A549 (cell line): ENCODE data around the gene CITED4. TPM values are rescaled to one million over a fixed set of nuclear protein-coding genes. Genes with fewer than 3 reads are reported as not detected.

Experiments used
- ATAC-seq, 2 experiments: fragments of 200-7000 bp in 1 of 2; fragments of >200 bp in 1 of 2; cut with Nextera tagmentation in 1 of 2; cut with Tn5 transposase in 1 of 2; 3 replicates each; pipeline versions ENCODE4 v1.8.0 to v1.9.1; 2018 to 2020; ENCODE audit warnings: mild to moderate bottlenecking in 1 of 2, moderate library complexity in 1 of 2
- CTCF ChIA-PET: fragments of 300-600 bp; sonication (Branson Sonifier 250); formaldehyde crosslinking; extraction: SDS; loops from one replicate; lab custom pipeline; 2021; ENCODE audit warnings: antibody characterized with exemption, inconsistent platforms; lab: Yijun Ruan, JAX
- POLR2A ChIA-PET: fragments of 350-600 bp; formaldehyde crosslinking; extraction: SDS; loops from one replicate; lab custom pipeline; 2021; ENCODE audit warnings: antibody characterized with exemption, inconsistent platforms; lab: Yijun Ruan, JAX
- DNase-seq, 2 experiments: peaks; one replicate each; pipeline versions ENCODE4 v3.0.0 to v3.0.0-alpha.2; 2011 to 2016; ENCODE audit warnings: low read depth in 1 of 2, low spot score in 1 of 2
- FAIRE-seq: peaks from 2 replicates; lab custom pipeline; 2011; peaks lifted over from hg19 to GRCh38; lab: Jason Lieb, UNC
- H3K27ac ChIP-seq, 2 experiments: fragments of >200 bp; sonication (Bioruptor Twin); formaldehyde crosslinking; 3 replicates each; pipeline ENCODE4 v1.5.1; 2016 to 2017
- H3K4me1 ChIP-seq: fragments of >200 bp; sonication (Bioruptor Twin); formaldehyde crosslinking; 3 replicates; pipeline ENCODE4 v1.6.1; 2016
- H3K4me2 ChIP-seq: fragments of >200 bp; sonication (Bioruptor Twin); formaldehyde crosslinking; 3 replicates; pipeline ENCODE4 v1.6.1; 2016
- H3K4me3 ChIP-seq: fragments of >200 bp; sonication (Bioruptor Twin); formaldehyde crosslinking; 3 replicates; pipeline ENCODE4 v1.5.1; 2016
- H3K9me3 ChIP-seq: fragments of >200 bp; sonication (Bioruptor Twin); formaldehyde crosslinking; 3 replicates; pipeline ENCODE4 v1.6.1; 2016
- CBX2 ChIP-seq: fragments of 200-600 bp; sonication (generic); IDR thresholded peaks from 2 replicates; pipeline ENCODE4 v1.6.1; 2016; ENCODE audit warnings: low read depth, mild to moderate bottlenecking, borderline replicate concordance
- CHD2 ChIP-seq: fragments of 150-350 bp; IDR thresholded peaks from 2 replicates; pipeline ENCODE4 v1.6.1; 2014; ENCODE audit warnings: low read length; ENCODE audit not compliant: partially characterized antibody
- EP300 ChIP-seq, 2 experiments: fragments of >200 bp; sonication (Bioruptor Twin); formaldehyde crosslinking; IDR thresholded peaks; 2 replicates in 1 of 2; 3 replicates in 1 of 2; pipeline ENCODE4 v1.6.1; 2016 to 2017
- GATA3 ChIP-seq: IDR thresholded peaks from 2 replicates; pipeline ENCODE4 v1.6.1; 2012; ENCODE audit warnings: borderline replicate concordance
- HDAC2 ChIP-seq: fragments of 200-600 bp; sonication (generic); IDR thresholded peaks from 2 replicates; pipeline ENCODE4 v1.6.1; 2016
- HOXA7 ChIP-seq: fragments of 250-450 bp; sonication (Bioruptor Pico); IDR thresholded peaks from 2 replicates; pipeline ENCODE4 v1.5.0; 2020; ENCODE audit warnings: mild to moderate bottlenecking, moderate library complexity
- HOXB13 ChIP-seq: fragments of 250-450 bp; sonication (Bioruptor Pico); IDR thresholded peaks from 2 replicates; pipeline ENCODE4 v1.5.0; 2020; ENCODE audit warnings: low read depth, mild to moderate bottlenecking, moderate library complexity
- KDM1A ChIP-seq: fragments of 200-600 bp; sonication (generic); IDR thresholded peaks from 2 replicates; pipeline ENCODE4 v1.6.1; 2016; ENCODE audit warnings: low read depth, mild to moderate bottlenecking
- KDM5A ChIP-seq: fragments of 200-600 bp; sonication (generic); IDR thresholded peaks from 2 replicates; pipeline ENCODE4 v1.6.1; 2016; ENCODE audit warnings: antibody characterized with exemption, mild to moderate bottlenecking
- MAZ ChIP-seq: fragments of 150-350 bp; IDR thresholded peaks from 2 replicates; pipeline ENCODE4 v1.6.1; 2014; ENCODE audit warnings: antibody characterized with exemption, low read depth, low read length, borderline replicate concordance
- NFE2L2 ChIP-seq: fragments of 150-350 bp; conservative IDR thresholded peaks from 2 replicates; pipeline ENCODE4 v1.6.1; 2014; ENCODE audit warnings: low read length
- NPAS2 ChIP-seq: fragments of 250-450 bp; sonication (Bioruptor Pico); IDR thresholded peaks from 2 replicates; pipeline ENCODE4 v1.8.0; 2022; ENCODE audit warnings: mild to moderate bottlenecking, moderate library complexity, borderline replicate concordance
- PHF8 ChIP-seq: fragments of 200-600 bp; sonication (generic); IDR thresholded peaks from 2 replicates; pipeline ENCODE4 v1.6.1; 2016; ENCODE audit warnings: low read depth, mild to moderate bottlenecking, antibody characterized with exemption, moderate library complexity, borderline replicate concordance
- POLR2A ChIP-seq: IDR thresholded peaks from 2 replicates; pipeline ENCODE4 v1.6.1; 2012; ENCODE audit warnings: mild to moderate bottlenecking, low read length
- POLR2AphosphoS2 ChIP-seq: conservative IDR thresholded peaks from 2 replicates; pipeline ENCODE4 v1.6.1; 2012; ENCODE audit warnings: low read length, improper control_type of control experiment, inconsistent platforms
- RAD21 ChIP-seq, 2 experiments: fragments of >200 bp in 1 of 2; sonication (Bioruptor Twin) in 1 of 2; formaldehyde crosslinking in 1 of 2; IDR thresholded peaks in 1 of 2; conservative IDR thresholded peaks in 1 of 2; 2 replicates in 1 of 2; 3 replicates in 1 of 2; pipeline ENCODE4 v1.6.1; 2012 to 2018; ENCODE audit warnings: inconsistent platforms in 1 of 2
- ZC3H11A ChIP-seq: fragments of 450-650 bp; IDR thresholded peaks from 2 replicates; pipeline ENCODE4 v1.6.1; 2014; ENCODE audit warnings: antibody characterized with exemption, mild to moderate bottlenecking
- ZNF302 ChIP-seq: fragments of 250-450 bp; sonication (Bioruptor Pico); IDR thresholded peaks from 2 replicates; pipeline ENCODE4 v1.9.0; 2021; ENCODE audit warnings: inconsistent platforms, mild to moderate bottlenecking, moderate library complexity
- ZSCAN20 ChIP-seq: fragments of 250-450 bp; sonication (Bioruptor Pico); IDR thresholded peaks from 2 replicates; pipeline ENCODE4 v1.8.0; 2022; ENCODE audit warnings: mild to moderate bottlenecking, moderate library complexity
- WGBS: methylation state at CpG from one replicate; pipeline ENCODE4 v1.1.6; 2017; ENCODE audit errors: missing lambda C conversion rate; 5-methylcytosine and 5-hydroxymethylcytosine counted together
- polyA plus RNA-seq, 4 experiments: library from polyadenylated mRNA; depleted of rRNA in 3 of 4; stranded (reverse); fragments of >200 nt; fragmentation: RNase III in 1 of 4; extraction: RNeasy Plus Mini Kit Qiagen cat#74134 plus additional on column Dnase treatment in 1 of 4; gene quantifications; 2 replicates in 3 of 4; 3 replicates in 1 of 4; pipeline ENCODE4 v1.2.3, GENCODE V29; 2011 to 2017
- TF ChIP-seq, protein P1 (sequence below): IDR thresholded peaks from 2 replicates; pipeline ENCODE4 v1.6.1; 2012
- TF ChIP-seq, protein P2 (sequence below): fragments of 250-450 bp; sonication (Bioruptor Pico); IDR thresholded peaks from 2 replicates; pipeline ENCODE4 v1.5.0; 2021; ENCODE audit warnings: mild to moderate bottlenecking, moderate library complexity, borderline replicate concordance
- TF ChIP-seq, protein P3 (sequence below): fragments of 150-350 bp; IDR thresholded peaks from 2 replicates; pipeline ENCODE4 v1.6.1; 2014; ENCODE audit warnings: low read depth, mild to moderate bottlenecking, low read length

CITED4 gene
- polyA plus RNA-seq, 2 of the 4 experiments (the other 2 are of a cell fraction), result 7.1 to 32.2 TPM

DNA sequence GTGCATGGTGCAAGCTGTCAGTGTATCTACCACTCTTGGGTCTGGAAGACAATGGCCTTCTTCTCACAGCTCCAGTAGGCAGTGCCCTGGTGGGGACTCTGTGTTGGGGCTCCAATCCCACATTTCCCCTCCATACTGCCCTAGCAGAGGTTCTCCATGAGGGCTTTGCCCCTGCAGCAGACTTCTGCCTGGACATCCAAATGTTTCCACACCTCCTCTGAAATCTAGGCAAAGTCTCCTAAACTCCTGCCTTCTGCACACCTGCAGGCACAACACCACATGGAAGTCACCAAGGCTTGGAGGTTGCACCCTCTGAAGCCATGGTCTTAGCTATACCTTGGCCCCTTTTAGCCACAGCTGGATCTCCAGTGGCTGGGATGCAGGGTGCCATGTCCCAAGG lies 31.8 kb upstream of the CITED4 start:
- no peak overlapping the region for H3K4me3 ChIP-seq
- no peak for ATAC-seq
- no peak overlapping the region for H3K27ac ChIP-seq
- POLR2A ChIA-PET, result no interaction called here
- FAIRE-seq, result no peak
- peaks cover 21% of the 10 kb centered on the region for H3K9me3 ChIP-seq
- CTCF ChIA-PET, result interaction anchor here (1.0 to 1.6 kb wide), 2 partner anchors 55 to 56 kb away, joined by 3 to 5 read pairs; no protein-coding TSS in a partner anchor
- TF ChIP-seq HOXA7 (no peak), EP300 (IDR thresholded peaks at IDR 0.05) (no peak), CBX2 (no peak), KDM1A (no peak), POLR2AphosphoS2 (no peak), POLR2A (no peak), PHF8 (no peak), HDAC2 (no peak), ZNF302 (no peak), GATA3 (no peak), RAD21 (conservative IDR thresholded peaks at IDR 0.05 in 1 of 2, IDR thresholded peaks at IDR 0.05 in 1 of 2) (no peak), CHD2 (no peak), NFE2L2 (no peak)
- TF ChIP-seq, protein P1, sequence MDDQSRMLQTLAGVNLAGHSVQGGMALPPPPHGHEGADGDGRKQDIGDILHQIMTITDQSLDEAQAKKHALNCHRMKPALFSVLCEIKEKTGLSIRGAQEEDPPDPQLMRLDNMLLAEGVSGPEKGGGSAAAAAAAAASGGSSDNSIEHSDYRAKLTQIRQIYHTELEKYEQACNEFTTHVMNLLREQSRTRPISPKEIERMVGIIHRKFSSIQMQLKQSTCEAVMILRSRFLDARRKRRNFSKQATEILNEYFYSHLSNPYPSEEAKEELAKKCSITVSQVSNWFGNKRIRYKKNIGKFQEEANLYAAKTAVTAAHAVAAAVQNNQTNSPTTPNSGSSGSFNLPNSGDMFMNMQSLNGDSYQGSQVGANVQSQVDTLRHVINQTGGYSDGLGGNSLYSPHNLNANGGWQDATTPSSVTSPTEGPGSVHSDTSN, result no peak
- H3K4me2 ChIP-seq, result no peak overlapping the region
- peaks cover 25% of the 10 kb centered on the region for H3K4me1 ChIP-seq
- no peak for DNase-seq

DNA sequence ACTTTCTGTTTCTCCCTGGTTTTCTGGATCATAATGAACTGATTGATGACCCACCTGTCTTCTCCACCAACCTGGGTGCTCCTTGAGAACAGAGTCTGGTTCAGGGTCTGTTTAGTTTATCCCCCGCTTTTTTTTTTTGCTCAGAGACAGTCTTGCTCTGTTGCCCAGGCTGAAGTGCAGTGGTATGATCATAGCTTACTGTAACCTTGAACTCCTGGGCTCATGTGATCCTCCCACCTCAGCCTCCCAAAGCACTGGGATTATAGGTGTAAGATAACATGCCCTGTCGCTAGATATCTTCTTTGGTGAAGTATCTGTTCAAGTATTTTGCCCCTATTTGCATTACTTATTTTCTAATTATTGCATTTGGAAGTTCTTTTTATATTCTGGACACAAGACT lies 30.2 kb upstream of the CITED4 start:
- FAIRE-seq (no peak), ATAC-seq (no peak), DNase-seq (no peak)
- ChIA-PET CTCF (interaction anchor here (1.2 to 1.6 kb wide), 2 partner anchors 30 to 57 kb away, joined by 3 to 4 read pairs; no protein-coding TSS in a partner anchor), POLR2A (no interaction called here)
- 92% methylated on average over 2 of the region's 2 CpGs for WGBS
- no peak overlapping the region for H3K4me3 ChIP-seq
- H3K27ac ChIP-seq, result no peak overlapping the region
- no peak for TF ChIP-seq KDM5A
- no peak for TF ChIP-seq KDM1A
- TF ChIP-seq ZC3H11A, result no peak
- TF ChIP-seq PHF8, result no peak
- no peak for TF ChIP-seq MAZ
- TF ChIP-seq HOXB13 (CRISPR knock-in tag), result no peak
- no peak for TF ChIP-seq CBX2
- H3K4me1 ChIP-seq, result peaks cover 9% of the 10 kb centered on the region
- peaks cover 21% of the 10 kb centered on the region for H3K9me3 ChIP-seq
- H3K4me2 ChIP-seq, result no peak overlapping the region

DNA sequence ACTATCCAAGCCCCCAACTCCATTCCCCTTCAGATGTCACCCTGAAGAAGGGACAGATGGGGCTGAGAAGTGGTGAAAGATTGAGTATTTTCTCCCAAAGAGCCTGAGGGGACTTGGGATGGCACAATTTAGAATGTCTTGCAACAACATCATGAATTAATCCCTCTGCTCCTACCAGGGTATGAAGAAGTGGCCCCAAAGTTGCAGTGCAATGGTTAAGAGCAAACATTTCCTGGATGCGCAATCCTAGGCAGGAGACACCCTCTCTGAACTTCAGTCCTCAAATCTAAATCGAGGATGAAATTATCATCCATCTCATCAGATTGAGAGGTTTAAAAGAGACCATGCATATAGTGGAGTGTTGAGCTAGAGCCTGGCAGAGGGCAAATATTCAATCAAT lies 28.6 kb upstream of the CITED4 start:
- 0 out of 3 replicates have a peak, but pooled peaks cover 5% of the 10 kb centered on the region for H3K4me1 ChIP-seq
- POLR2A ChIA-PET, result no interaction called here

More for the DNA sequence above, 28.6 kb upstream of the CITED4 start:
- 85% methylated on average over 2 of the region's 2 CpGs for WGBS
- TF ChIP-seq, protein P2, sequence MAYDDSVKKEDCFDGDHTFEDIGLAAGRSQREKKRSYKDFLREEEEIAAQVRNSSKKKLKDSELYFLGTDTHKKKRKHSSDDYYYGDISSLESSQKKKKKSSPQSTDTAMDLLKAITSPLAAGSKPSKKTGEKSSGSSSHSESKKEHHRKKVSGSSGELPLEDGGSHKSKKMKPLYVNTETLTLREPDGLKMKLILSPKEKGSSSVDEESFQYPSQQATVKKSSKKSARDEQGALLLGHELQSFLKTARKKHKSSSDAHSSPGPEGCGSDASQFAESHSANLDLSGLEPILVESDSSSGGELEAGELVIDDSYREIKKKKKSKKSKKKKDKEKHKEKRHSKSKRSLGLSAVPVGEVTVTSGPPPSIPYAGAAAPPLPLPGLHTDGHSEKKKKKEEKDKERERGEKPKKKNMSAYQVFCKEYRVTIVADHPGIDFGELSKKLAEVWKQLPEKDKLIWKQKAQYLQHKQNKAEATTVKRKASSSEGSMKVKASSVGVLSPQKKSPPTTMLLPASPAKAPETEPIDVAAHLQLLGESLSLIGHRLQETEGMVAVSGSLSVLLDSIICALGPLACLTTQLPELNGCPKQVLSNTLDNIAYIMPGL (CRISPR knock-in tag), result no peak
- TF ChIP-seq POLR2AphosphoS2 (no peak), PHF8 (no peak), ZSCAN20 (CRISPR knock-in tag) (no peak), NPAS2 (no peak)
- TF ChIP-seq, protein P3, sequence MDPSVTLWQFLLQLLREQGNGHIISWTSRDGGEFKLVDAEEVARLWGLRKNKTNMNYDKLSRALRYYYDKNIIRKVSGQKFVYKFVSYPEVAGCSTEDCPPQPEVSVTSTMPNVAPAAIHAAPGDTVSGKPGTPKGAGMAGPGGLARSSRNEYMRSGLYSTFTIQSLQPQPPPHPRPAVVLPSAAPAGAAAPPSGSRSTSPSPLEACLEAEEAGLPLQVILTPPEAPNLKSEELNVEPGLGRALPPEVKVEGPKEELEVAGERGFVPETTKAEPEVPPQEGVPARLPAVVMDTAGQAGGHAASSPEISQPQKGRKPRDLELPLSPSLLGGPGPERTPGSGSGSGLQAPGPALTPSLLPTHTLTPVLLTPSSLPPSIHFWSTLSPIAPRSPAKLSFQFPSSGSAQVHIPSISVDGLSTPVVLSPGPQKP, result no peak
- H3K4me3 ChIP-seq, result no peak overlapping the region
- FAIRE-seq (no peak), ATAC-seq (no peak), DNase-seq (no peak)
- H3K9me3 ChIP-seq, result peaks cover 21% of the 10 kb centered on the region
- H3K27ac ChIP-seq, result peak overlapping the region in 1 of 2 experiments; percentile 53; a peak in 3 of 6 replicates
- CTCF ChIA-PET, result interaction anchor here (0.6 kb wide), 1 partner anchor 30 kb away, joined by 3 read pairs; no protein-coding TSS in a partner anchor
- no peak overlapping the region for H3K4me2 ChIP-seq
